ENCODE results near the gene CHD8.

DNA sequence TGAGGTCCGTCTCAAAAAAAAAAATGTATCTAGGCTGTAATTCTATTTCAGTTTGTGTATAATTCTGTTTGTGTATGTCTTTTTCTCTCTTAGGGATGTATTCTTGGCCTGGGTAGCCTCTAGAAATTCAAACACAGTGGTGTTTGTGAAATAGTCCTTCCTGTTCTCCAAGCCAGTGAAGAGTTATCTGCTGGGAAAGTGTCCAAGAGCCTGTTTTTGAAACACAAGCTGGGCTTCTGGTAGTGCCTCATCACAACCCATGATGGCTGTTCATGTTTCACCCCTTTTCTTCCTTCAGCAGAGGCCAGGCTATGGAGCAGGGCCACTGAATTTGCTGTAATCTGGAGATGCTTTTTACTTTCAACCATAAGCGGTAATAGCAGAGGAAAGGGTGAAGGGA lies 40.5 kb upstream of the CHD8 start:
- TF ChIP-seq, protein P1, sequence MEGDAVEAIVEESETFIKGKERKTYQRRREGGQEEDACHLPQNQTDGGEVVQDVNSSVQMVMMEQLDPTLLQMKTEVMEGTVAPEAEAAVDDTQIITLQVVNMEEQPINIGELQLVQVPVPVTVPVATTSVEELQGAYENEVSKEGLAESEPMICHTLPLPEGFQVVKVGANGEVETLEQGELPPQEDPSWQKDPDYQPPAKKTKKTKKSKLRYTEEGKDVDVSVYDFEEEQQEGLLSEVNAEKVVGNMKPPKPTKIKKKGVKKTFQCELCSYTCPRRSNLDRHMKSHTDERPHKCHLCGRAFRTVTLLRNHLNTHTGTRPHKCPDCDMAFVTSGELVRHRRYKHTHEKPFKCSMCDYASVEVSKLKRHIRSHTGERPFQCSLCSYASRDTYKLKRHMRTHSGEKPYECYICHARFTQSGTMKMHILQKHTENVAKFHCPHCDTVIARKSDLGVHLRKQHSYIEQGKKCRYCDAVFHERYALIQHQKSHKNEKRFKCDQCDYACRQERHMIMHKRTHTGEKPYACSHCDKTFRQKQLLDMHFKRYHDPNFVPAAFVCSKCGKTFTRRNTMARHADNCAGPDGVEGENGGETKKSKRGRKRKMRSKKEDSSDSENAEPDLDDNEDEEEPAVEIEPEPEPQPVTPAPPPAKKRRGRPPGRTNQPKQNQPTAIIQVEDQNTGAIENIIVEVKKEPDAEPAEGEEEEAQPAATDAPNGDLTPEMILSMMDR (IDR thresholded peaks at IDR 0.05; ENCODE audit: insufficient read depth, low read length), result no peak
- TF ChIP-seq GABPA (IDR thresholded peaks at IDR 0.05; ENCODE audit: low read depth), result no peak
- no peak for TF ChIP-seq POLR2AphosphoS5 (IDR thresholded peaks at IDR 0.05; ENCODE audit: low read depth)
